Osteocyte (in vitro differentiated cells): ENCODE results near the gene USP7. TPM values are rescaled to one million over a fixed set of nuclear protein-coding genes. Genes with fewer than 3 reads are reported as not detected.
A peak's percentile ranks its signal among the peaks of the same experiment; 100 is the strongest.

ENCODE experiments used
- DNase-seq: peaks from one replicate; pipeline ENCODE4 v3.0.0; 2021; ENCODE audit warnings: mixed read lengths; ENCODE audit not compliant: unreplicated experiment; ENCODE audit errors: extremely low spot score
- H3K27ac Mint-ChIP-seq: one replicate; pipeline ENCODE4 v1.8.0; 2021; ENCODE audit warnings: mild to moderate bottlenecking, mixed read lengths; ENCODE audit not compliant: unreplicated experiment
- H3K27me3 Mint-ChIP-seq: one replicate; pipeline ENCODE4 v1.8.0; 2021; ENCODE audit warnings: mixed read lengths; ENCODE audit not compliant: unreplicated experiment
- H3K36me3 Mint-ChIP-seq: one replicate; pipeline ENCODE4 v1.8.0; 2021; ENCODE audit warnings: mixed read lengths; ENCODE audit not compliant: unreplicated experiment
- H3K4me1 Mint-ChIP-seq: one replicate; pipeline ENCODE4 v1.8.0; 2021; ENCODE audit warnings: mixed read lengths; ENCODE audit not compliant: unreplicated experiment
- H3K4me3 Mint-ChIP-seq: one replicate; pipeline ENCODE4 v1.8.0; 2021; ENCODE audit warnings: mild to moderate bottlenecking, moderate library complexity, mixed read lengths; ENCODE audit not compliant: unreplicated experiment
- H3K9me3 Mint-ChIP-seq: one replicate; pipeline ENCODE4 v1.8.0; 2021; ENCODE audit warnings: mixed read lengths; ENCODE audit not compliant: unreplicated experiment
- CTCF ChIP-seq: fragments of 200-600 bp; sonication (generic); IDR thresholded peaks from 2 replicates; pipeline ENCODE4 v1.5.0; 2021; ENCODE audit warnings: antibody characterized with exemption, mild to moderate bottlenecking, moderate library complexity
- total RNA-seq: library from RNA; stranded (reverse); gene quantifications from 2 replicates; pipeline ENCODE4 v1.2.1, GENCODE V29; 2021

Gene USP7
- total RNA-seq, 1 donor from 2014 or later, result 88.2 TPM

DNA sequence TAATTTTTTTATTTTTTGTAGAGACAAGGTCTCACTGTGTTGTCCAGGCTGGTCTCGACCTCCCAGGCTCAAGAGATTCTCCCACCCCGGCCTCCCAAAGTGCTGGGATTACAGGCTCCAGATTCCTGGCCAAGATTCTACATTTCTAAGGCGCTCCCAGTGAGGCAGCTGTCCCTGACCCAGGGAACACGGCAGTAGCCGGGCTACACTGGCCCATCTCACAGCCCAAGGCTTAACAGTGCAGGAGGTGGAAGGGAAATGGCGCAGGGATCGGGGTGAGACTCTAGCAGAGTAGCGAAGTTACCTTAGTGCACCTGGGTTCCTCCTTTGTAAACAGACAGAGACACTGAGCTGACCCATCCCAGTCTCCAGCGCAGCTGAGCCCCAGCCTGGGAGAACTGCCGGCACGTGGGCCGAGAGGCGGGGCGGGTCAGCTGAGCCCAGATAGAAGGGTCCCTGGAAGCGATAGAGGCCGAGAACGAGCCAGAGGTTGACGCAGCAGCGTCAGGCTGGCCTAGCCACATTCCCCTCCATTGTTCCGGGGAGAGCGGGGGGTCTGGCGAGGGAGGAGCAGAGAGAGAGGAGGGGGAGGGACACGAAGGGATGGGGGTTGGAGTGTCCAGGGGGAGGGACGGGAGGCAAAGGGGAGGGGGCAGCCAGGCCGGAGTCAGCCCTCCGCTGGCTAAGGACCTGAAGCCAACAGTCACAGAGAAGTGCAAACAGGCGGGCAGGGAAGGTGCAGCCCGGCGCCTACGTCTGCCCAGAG is 97.4 kb downstream of the USP7 start:
- Mint-ChIP-seq H3K9me3 (no peaks in the 10 kb centered on the region), H3K27ac (peak overlapping the region; percentile 89), H3K27me3 (no peaks in the 10 kb centered on the region), H3K4me1 (peaks cover 73% of the 10 kb centered on the region), H3K4me3 (peak overlapping the region; percentile 96), H3K36me3 (no peaks in the 10 kb centered on the region)
- no peak for TF ChIP-seq CTCF
- no peak for DNase-seq

DNA sequence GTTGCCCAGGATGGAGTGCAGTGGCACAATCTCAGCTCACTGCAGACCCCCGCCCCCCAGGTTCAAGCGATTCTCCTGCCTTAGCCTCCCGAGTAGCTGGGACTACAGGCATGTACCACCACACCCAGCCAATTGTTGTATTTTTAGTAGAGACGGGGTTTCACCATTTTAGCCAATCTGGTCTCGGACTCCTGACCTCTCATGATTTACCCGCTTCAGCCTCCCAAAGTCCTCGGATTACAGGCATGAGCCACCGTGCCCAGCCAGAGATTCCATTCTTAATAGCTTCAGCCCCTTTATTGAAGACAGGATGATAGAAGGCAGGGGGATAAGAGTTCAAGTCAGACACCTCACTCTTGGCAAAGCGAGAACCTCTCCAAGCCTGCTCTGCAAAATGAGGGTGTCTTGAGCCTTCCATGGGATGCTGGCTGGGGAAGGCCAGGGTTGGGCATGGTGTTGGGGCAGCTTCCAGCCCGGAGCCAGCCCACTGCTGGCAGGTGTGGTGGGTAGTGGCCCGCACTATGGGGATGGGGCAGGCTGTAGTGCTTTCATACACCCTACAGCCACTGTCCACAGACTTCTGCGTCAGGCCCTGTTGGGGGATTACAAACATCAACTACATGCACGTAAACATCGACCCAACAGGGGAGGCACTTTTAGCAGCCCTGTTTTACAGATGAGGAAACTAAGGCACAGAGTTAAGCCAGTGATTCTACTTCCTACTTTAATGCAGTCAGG is 98.4 kb downstream of the USP7 start:
- H3K4me3 Mint-ChIP-seq, result no peak overlapping the region
- no peak for DNase-seq
- H3K4me1 Mint-ChIP-seq, result peaks cover 77% of the 10 kb centered on the region
- no peaks in the 10 kb centered on the region for H3K9me3 Mint-ChIP-seq
- no peaks in the 10 kb centered on the region for H3K36me3 Mint-ChIP-seq
- no peaks in the 10 kb centered on the region for H3K27me3 Mint-ChIP-seq
- no peak for TF ChIP-seq CTCF
- H3K27ac Mint-ChIP-seq, result peak overlapping the region; percentile 23

GRCh38 chr16:8864480-8865110 is 99.1 kb downstream of the USP7 start:
- peaks cover 81% of the 10 kb centered on the region for H3K4me1 Mint-ChIP-seq
- H3K27ac Mint-ChIP-seq, result peak overlapping the region; percentile 76
- H3K36me3 Mint-ChIP-seq, result no peaks in the 10 kb centered on the region
- no peak for DNase-seq
- no peaks in the 10 kb centered on the region for H3K9me3 Mint-ChIP-seq
- H3K4me3 Mint-ChIP-seq, result peak overlapping the region; percentile 52
- TF ChIP-seq CTCF, result no peak
- no peaks in the 10 kb centered on the region for H3K27me3 Mint-ChIP-seq

- Mint-ChIP-seq H3K36me3 (no peaks in the 10 kb centered on the region), H3K27me3 (no peaks in the 10 kb centered on the region), H3K4me1 (peaks cover 81% of the 10 kb centered on the region), H3K9me3 (no peaks in the 10 kb centered on the region), H3K4me3 (peak overlapping the region; percentile 52), H3K27ac (peak overlapping the region; percentile 76)
- no peak for DNase-seq
- no peak for TF ChIP-seq CTCF
Observed at GRCh38 chr16:8863594-8864424, 99.9 kb downstream of the USP7 start.
